ENCODE results near the gene DLL4. TPM values are rescaled to one million over a fixed set of nuclear protein-coding genes. Genes with fewer than 3 reads are reported as not detected.

Gene DLL4
- total RNA-seq, 1 donor from 2014 or later = not detected

GRCh38 chr15:40922608-40923005 lies 6.5 kb upstream of the DLL4 start:
- Mint-ChIP-seq H3K4me1 (peaks cover 20% of the 10 kb centered on the region), H3K27me3 (peaks cover 19% of the 10 kb centered on the region), H3K9me3 (no peaks in the 10 kb centered on the region), H3K36me3 (ENCODE audit: low read depth) (no peaks in the 10 kb centered on the region), H3K4me3 (no peak overlapping the region), H3K27ac (no peak overlapping the region)
- TF ChIP-seq CTCF (IDR thresholded peaks at IDR 0.05) = no peak
- intact Hi-C loops (cut with micrococcal nuclease) = no loop called here
- POLR2A ChIA-PET = no interaction called here
- CTCF ChIA-PET = no interaction called here
- ATAC-seq (ENCODE audit: low read depth) (no peak), DNase-seq (no peak)

GRCh38 chr15:40923551-40923950 lies 5.6 kb upstream of the DLL4 start:
- Mint-ChIP-seq H3K4me1 (peaks cover 28% of the 10 kb centered on the region), H3K27ac (no peak overlapping the region), H3K27me3 (peaks cover 19% of the 10 kb centered on the region), H3K9me3 (no peaks in the 10 kb centered on the region), H3K4me3 (no peak overlapping the region), H3K36me3 (ENCODE audit: low read depth) (no peaks in the 10 kb centered on the region)
- DNase-seq (no peak), ATAC-seq (ENCODE audit: low read depth) (no peak)
- POLR2A ChIA-PET = interaction anchor here (1.3 kb wide), 1 partner anchor 30 kb away, joined by 3 read pairs; the partner anchor contains the start of gene CHAC1
- CTCF ChIA-PET = no interaction called here
- no peak for TF ChIP-seq CTCF (IDR thresholded peaks at IDR 0.05)
- intact Hi-C loops (cut with micrococcal nuclease) = no loop called here

GRCh38 chr15:40925495-40925862 lies 3.7 kb upstream of the DLL4 start:
- ATAC-seq (ENCODE audit: low read depth) (no peak), DNase-seq (no peak)
- Mint-ChIP-seq H3K36me3 (ENCODE audit: low read depth) (no peaks in the 10 kb centered on the region), H3K27me3 (peaks cover 32% of the 10 kb centered on the region), H3K4me3 (no peak overlapping the region), H3K4me1 (peaks cover 46% of the 10 kb centered on the region), H3K27ac (no peak overlapping the region), H3K9me3 (no peaks in the 10 kb centered on the region)
- intact Hi-C loops (cut with micrococcal nuclease) = no loop called here
- no peak for TF ChIP-seq CTCF (IDR thresholded peaks at IDR 0.05)
- POLR2A ChIA-PET = no interaction called here
- CTCF ChIA-PET = no interaction called here

DNA sequence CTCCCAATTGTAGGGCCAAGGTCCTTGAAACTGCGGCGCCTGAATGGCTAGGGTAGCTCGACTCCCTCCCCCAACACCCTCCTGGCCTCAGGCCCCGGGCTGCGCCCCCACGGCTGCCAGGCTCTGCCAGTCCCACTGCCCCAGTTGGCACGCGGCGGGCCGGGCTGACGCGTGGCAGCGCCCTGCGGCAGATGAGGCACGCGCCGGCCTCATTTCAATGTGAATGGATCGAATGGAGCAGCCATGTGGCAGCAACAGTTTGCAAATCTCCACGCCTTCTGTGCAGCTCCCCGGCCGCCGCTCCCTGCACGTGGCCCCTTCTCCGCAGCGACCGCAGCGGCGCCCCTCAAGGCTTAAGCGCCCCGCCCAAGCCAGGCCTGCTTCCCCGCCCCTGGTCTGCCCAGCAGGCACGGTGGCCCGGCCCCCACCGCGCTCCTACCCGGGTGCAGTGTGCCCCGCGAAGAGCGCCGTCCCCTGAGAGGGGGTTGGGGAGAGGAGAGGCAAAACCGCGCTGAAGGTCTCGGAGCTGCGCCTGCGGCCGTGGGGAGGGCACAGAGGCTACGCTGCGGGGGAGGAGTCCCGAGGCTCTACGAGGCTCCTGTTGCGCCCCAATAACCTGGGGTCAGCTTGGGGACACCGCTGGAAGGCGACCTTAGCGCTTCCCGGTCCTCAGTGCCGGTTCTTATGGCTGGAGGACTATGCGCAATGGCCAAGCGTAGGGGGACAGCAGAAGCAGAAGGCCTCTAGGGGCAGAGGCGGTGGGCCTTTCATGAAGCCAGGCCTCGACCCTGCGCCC lies 3.1 kb upstream of the DLL4 start:
- ChIA-PET CTCF (no interaction called here), POLR2A (no interaction called here)
- no peaks in the 10 kb centered on the region for H3K36me3 Mint-ChIP-seq (ENCODE audit: low read depth)
- peaks cover 36% of the 10 kb centered on the region for H3K27me3 Mint-ChIP-seq
- TF ChIP-seq CTCF (IDR thresholded peaks at IDR 0.05) = no peak
- peak; percentile 15 for ATAC-seq (ENCODE audit: low read depth)
- intact Hi-C loops (cut with micrococcal nuclease) = loop anchor here (1.0 kb wide), 1 partner anchor 20 kb away; no protein-coding TSS in a partner anchor
- no peaks in the 10 kb centered on the region for H3K9me3 Mint-ChIP-seq
- H3K4me1 Mint-ChIP-seq = peaks cover 52% of the 10 kb centered on the region
- peak overlapping the region; percentile 64 for H3K4me3 Mint-ChIP-seq
- H3K27ac Mint-ChIP-seq = no peak overlapping the region
- DNase-seq = no peak

DNA sequence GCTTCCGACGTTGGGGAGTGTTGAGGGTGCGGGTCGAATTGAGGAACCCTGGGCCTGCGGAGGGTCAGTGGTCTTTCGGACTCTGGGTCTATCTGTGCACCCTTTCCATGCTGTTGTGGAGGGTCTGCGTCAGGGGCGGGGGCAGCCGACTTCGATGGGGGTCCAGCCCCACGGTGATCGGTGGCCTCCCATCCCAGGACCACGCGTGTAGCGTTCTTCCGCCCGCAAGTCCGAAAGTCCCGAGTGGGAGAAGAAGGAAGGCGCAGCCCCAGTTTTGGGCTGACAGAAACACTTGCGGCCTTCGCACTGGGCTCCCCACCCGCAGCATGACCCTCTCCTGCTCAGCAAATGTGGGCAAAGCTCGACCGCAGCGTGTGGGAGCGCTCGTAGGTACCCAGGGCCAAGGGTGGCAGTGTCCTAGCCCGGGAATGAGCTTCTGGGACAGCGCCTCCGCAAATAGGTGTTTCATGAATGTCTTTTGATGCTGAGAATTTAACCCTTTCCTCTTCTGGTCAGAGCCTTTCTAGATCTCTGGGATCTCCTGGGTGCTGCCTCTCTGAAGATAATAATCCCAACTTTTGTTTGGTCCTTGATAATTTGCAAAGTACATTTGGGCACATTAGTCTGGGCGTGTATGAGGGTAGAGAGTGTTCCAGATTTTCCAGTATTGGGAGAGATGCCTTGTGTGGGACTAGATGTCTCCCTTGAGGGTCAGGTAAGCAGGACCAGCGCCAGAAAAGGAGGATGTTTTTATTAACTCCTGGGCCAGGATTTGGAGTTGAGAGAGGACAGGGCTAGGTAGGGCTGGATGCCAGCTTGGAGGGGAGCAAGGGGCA lies 2.3 kb upstream of the DLL4 start:
- ChIA-PET CTCF (interaction anchor here (4.4 kb wide), 1 partner anchor 21 kb away, joined by 29 read pairs; no protein-coding TSS in a partner anchor), POLR2A (interaction anchor here (2.2 to 2.6 kb wide), 2 partner anchors 19 to 26 kb away, joined by 8 to 9 read pairs; partner anchors contain the start of gene CHAC1)
- no peaks in the 10 kb centered on the region for H3K36me3 Mint-ChIP-seq (ENCODE audit: low read depth)
- DNase-seq (no peak), ATAC-seq (ENCODE audit: low read depth) (no peak)
- peak overlapping the region; percentile 64 for H3K4me3 Mint-ChIP-seq
- peaks cover 45% of the 10 kb centered on the region for H3K27me3 Mint-ChIP-seq
- no peaks in the 10 kb centered on the region for H3K9me3 Mint-ChIP-seq
- H3K4me1 Mint-ChIP-seq = peaks cover 55% of the 10 kb centered on the region
- intact Hi-C loops (cut with micrococcal nuclease) = loop anchor here (1.0 kb wide), 1 partner anchor 21 kb away; no protein-coding TSS in a partner anchor
- TF ChIP-seq CTCF (IDR thresholded peaks at IDR 0.05) = no peak
- H3K27ac Mint-ChIP-seq = no peak overlapping the region
